Pulmonary artery endothelial cell (primary cell): ENCODE measurements around the gene CES2. TPM values are rescaled to one million over a fixed set of nuclear protein-coding genes. Genes with fewer than 3 reads are reported as not detected.

ENCODE experiments used
- DNase-seq: peaks from one replicate; pipeline ENCODE4 v3.0.0-alpha.2; 2011; ENCODE audit warnings: low read depth, low spot score
- total RNA-seq: library from RNA; depleted of rRNA; stranded (reverse); fragments of >200 nt; gene quantifications from 2 replicates; pipeline ENCODE4 v1.2.3, GENCODE V29; 2014

CES2 gene
- total RNA-seq, 1 donor from 2014 or later = 17.1 TPM

GRCh38 chr16:66902648-66903543 is 32.4 kb upstream of the CES2 start:
- no peak for DNase-seq

- DNase-seq = no peak
Measured at GRCh38 chr16:66903544-66904427, 31.5 kb upstream of the CES2 start.

DNA sequence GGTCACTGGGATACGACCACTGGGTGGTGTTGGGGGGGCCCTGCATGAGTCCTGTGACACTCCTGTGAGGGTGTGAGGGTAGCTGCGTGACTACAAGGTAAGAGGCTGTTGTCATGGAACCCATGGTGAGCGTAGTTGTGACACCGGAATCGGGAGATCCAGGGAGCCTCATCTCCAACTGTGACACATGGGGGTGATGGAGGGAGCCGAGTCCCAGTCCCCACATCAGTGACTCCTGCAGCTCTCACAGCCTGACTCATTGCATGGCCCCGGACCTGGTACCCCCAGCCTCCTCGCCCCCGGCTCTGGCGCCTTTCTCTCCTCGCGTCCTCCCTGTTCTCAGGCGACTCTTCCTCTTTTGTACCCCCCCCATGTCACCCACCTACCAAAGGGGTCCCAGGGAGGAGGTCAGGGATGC is 30.9 kb upstream of the CES2 start:
- no peak for DNase-seq

DNA sequence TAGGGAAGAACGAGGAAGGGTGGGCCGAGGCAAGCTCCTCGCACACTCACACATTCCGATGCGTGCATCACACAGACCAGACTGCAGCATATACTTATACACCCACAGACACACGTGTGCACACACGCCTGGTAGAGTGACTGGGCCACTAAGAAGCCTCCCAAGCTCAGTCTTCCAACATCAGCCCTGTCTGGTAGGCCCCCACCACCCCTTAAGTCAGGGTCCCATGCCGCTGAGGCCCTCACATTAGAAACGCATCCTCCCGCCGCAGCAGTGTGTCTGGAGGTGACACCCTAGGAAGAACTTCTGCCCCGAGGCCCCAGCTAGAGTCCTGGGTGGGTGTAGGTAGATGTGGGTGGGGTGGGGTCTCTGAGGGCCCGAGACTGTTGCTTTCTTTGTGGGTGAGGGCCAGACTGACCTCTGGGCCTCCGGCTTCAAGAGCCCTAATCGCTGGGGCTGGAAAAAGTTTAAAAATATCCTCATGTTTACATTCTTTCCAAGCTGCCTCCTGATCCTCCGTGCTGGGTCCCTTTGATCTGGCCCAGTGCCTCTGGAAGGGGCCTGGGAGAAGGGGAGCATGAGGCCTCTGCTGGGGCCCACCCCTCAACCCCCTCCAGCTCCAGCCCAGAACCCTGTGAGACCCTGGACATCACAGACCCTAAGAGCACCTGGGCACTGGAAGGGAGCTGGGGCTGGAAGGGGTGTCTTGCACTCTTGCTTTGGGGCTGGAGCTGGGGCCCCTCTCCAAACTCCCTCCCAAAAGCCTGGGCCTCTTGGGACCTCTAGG is 30.3 kb upstream of the CES2 start:
- no peak for DNase-seq

DNA sequence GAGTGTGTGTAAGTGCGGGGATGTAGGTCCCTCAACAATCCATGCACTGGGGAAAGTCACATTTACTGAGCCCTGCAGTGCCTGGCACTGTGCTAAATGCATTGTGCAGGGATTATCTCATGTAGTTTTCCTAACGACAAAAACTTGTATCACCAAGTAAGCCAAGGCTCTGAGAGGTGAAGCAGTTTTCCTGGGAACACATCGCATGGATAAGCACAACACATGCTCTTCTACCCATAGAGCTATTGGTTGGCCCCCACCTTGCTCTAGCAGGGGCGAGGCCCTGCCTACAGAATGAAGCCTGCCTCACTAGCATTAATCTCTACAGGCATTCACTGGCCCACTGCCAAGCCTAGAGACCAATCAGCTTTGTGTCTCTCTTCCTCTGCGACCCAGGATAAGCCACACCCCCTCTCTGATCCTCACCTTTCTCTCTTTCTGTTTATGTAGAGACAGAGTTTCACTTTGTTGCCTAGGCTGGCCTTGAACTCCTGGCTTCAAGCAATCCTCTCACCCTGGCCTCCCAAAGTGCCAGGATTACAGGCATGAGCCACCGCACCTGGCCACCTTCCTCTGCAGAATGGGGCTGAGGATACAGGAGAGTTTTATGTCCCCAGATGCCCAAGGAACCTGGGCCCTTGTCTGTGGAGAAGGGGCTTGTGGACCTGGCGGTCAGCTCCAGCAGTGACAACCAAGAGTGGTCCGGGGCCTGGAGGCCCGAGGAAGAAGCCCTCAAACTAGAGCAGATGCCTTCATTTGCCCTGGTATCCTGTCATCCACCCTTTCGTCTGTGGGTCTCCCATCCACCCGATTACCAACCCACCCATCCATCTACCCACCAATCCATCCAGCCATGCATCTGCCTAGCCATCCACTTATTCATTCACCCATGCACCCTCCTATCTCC is 29.4 kb upstream of the CES2 start:
- no peak for DNase-seq

DNA sequence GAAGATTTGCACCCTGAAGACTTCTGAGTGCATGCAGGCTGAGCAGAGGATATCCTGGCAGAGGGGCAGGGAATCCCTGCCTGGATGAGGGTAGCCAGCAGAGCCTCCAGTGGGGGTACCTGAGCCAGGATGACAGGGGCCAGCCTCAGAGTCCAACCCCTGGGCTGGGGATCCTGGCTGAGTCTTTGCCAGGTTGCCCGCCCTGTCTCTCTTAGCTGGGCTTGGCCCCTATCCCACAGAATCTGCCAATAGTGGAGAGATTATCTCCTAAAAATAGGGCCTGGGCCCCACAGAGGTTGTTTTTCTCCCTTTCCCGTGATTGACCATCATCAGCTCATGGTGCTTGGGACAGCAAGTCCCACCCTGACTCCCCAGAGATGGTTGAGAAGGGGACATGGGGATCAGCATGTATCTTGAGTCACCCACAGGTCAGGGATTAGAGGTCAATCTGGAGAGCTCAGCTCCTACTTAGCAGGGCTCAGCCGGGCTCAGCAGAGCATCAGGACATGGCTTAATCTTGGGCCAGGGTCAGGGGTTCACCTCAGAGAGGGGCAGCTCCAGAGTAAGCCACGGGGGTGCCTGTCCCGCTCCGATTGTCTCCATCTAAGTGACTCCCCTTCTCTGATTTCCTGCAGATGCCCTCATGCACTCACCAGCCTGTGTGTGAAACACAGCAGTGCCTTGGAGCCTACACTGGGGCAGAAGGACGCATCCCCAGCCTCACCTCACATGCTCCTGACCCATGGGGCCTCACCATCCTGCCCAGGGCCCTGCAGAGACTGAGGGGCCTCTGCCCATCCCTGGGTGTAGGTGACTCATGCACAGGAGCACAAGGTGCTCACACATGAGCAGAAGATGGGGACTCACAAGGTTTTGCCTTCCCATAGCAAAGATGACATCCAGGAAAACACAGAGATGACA is 28.1 kb upstream of the CES2 start:
- no peak for DNase-seq

DNA sequence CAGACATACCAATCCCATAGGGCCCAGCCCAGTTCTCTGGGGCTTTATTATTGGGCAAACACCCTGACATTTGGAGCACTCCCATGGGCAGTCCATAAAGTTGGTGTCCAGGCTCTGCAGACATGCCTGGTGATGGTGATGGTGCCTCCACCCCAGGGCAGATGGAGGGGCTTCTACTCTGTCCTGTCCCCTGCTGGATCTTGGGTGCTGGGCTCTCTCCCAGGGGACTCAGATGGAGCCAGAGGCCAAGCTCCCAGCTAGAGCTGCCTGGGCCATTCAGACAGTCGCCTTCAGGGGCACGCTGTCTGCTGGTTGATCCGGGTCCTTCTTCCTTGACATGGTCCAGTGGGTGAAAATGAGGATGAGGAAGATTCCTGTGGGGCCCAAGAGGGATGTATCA is 27.2 kb upstream of the CES2 start:
- DNase-seq = no peak

DNA sequence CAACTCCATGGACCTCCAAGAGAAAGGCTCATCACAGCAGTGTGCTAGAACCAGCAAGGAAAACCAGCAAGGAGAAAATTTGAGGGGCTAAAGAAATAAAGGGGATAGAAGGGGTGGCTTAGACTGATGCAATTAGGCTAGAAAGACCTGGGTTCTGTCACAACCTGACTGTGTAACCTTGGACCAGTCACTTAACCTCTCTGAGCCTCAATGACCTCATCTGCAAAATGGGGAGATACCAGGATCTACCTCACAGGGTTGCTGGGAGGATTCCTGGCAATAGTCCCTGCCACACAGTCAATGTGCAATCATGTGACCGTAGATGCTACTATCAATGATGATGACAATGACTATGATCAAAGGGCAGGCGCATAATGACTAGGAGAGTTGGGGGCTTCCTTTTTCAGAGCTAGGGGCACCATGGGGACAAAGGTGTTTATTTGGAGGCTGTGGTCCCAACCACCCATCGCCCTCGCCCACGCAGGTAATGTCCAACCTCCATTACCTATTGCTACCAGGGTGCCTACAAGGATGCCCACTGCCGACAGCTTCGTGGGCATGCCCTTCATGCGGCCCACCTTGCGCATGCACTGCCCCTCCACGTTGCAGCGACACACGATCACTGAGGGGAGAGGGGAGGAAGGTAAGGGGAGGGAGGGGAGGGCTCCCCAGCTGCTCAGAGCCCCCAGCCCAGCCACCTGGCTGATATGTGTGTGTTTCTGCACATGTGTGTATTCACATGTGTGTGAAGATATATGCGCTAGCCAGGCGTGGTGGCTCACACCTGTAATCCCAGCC is 26.4 kb upstream of the CES2 start:
- no peak for DNase-seq

- no peak for DNase-seq
Measured at GRCh38 chr16:66910175-66910940, 25.0 kb upstream of the CES2 start.

DNA sequence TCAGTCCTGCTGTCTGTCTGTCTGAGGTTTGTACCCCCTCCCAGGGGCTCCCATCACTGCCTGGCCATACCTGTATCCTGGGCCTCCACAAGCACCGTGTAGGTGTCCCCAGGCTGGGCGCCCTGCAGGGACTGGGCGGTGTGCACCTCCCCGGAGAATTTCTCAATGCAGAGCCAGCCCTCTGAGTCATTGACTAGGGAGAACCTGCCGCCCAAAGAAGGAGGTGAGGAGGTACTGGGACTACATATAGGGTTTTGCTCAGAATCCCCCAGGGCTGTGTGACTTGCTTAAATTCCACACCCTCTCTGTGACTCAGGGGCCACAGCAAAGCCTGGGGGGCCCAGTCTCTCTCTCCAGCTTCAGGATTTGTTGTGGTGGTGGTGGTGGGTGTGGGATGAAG is 24.2 kb upstream of the CES2 start:
- DNase-seq = no peak

- DNase-seq = no peak
Measured at GRCh38 chr16:66911801-66912200, 23.5 kb upstream of the CES2 start.

GRCh38 chr16:66913081-66913480 is 22.2 kb upstream of the CES2 start:
- no peak for DNase-seq

DNA sequence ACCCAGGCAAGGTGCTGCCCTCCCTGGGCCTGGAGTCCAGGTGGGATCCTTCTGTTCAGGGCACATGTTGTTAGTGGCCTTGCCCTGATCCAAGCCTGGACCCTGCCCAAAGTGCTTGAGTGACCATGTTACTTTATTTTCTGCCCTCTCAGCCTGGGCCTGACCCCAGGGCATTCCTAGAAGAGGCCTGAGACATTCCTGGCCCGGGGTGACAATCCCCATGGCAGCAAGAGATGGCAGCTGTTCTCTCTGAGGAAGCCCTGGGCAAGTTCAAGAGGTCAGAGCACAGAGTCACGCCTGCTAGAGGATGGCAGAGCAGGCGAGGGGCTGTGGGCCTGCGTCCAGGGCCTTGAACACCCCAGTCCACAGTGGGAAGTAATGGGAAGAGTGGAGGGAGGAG is 21.6 kb upstream of the CES2 start:
- DNase-seq = no peak

DNA sequence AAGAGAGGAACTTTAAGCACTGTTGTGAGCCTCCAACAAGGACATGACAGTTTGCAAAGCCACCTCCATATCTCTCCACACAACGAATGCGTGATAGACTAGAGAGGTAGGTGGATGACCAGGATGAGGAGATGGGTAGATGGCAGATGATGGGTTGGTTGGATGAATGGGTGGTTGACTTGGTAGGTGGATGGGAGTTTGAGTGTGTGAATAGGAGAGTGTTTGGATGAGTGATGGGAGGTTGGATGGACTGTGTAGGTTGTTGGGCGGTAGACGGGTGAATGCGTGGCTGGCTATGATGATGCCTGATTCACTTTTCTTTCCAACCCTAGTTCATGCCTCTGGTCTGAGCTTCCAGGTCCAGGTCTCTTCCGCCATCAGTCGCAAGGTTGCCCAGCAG is 20.8 kb upstream of the CES2 start:
- no peak for DNase-seq

DNA sequence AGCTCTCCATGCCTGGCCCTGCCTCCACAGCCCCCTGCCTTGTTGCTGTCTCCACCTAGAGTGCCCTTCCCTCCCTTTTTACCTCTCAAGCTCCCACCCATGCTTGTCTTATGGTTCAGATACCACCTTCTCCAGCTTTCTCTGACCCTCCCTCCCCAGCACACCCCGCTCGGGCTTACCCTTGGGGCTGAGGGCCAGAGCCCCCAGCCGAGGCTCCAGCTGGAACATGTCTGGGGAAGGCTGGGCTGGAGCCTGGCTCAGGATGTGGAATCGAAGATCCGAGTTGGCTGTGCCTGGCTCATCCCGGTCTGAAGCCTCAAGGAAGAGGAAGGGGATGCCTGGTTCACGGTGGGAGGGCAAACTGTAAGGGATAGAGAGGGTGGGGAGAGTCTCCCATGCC is 20.3 kb upstream of the CES2 start:
- DNase-seq = no peak

DNA sequence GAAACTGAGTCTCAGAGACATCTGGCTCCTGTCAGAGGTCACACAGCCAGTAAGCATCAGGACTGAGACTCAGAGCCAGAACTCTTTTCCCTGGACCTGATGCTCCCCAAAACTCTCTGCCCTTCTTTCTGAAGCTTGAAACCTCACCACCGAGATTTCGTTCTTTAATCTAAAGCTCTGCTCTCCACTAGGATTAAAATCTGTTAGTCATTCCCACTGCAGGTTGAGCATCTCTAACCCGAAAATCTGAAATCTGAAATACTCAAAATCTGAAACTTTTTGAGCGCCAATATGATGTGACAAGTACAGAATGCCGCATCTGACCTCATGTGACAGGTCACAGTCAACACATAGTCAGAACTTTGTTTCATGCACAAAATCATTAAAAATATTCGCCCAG is 18.8 kb upstream of the CES2 start:
- no peak for DNase-seq

DNA sequence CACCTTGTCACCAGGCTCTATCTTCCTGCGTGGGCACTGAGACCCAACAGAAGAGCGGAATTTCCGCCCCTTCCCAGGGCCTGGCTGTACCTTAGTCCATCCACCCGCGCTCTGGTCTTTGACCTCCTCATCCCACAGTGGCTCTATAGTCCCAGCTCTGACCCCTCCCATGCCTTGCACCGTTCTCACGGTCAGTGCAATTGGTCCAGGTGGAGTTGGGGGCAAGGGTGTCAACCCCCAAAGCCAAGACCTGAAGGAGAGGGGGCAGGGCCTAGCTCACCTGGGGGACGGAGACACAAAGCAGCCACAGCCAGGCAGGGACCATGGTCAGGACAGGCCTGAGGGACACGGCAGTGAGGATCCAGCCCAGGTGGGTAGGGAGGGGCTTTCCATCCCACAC is 17.6 kb upstream of the CES2 start:
- DNase-seq = no peak

DNA sequence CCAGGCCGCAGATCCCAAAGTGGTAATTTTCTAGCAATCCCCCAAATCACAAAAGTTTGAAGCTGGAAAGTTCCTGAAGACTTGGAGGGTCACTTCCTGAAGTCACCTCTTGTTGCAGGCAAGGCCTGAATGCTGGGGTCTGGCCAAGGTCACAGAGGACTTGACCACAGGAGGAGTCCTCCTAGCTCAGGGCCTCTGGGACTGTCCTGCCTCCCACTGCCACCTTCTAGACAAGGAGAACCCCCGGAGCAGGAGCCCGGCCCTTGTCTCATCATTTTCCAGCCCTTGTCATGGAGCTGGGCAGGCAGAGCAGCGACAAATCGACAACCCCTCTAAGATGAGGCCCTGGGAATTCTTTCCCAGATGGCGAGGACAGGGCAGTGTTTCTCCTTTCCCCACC is 17.0 kb upstream of the CES2 start:
- no peak for DNase-seq
